Measurements from ENCODE around the gene ABCA3. TPM values are rescaled to one million over a fixed set of nuclear protein-coding genes. Genes with fewer than 3 reads are reported as not detected.
"Not testable (repeated sequence)": the region's sequence is repeated elsewhere in the genome, so short reads cannot be mapped to it uniquely, and the experiment has no call there.

The ABCA3 gene
- 7.3 and 7.9 TPM in 2 replicates for total RNA-seq

GRCh38 chr16:2340564-2341455 lies at the start of gene ABCA3:
Gene ABCA3, minus strand, starts transcription at chr16:2340728. Its CDS starts 14,262 bp downstream, at chr16:2326466.
- intact Hi-C loops (cut with micrococcal nuclease): loop anchor here (1.0 to 5.0 kb wide), 5 partner anchors 73 to 160 kb away; partner anchors contain the start of genes CCNF and RNPS1

- intact Hi-C loops (cut with micrococcal nuclease): no loop called here
Measured at GRCh38 chr16:2388875-2389433, 48.4 kb upstream of the ABCA3 start.

GRCh38 chr16:2388139-2388874 lies 47.8 kb upstream of the ABCA3 start:
- intact Hi-C loops (cut with micrococcal nuclease): no loop called here

GRCh38 chr16:2386990-2387389 lies 46.5 kb upstream of the ABCA3 start:
- intact Hi-C loops (cut with micrococcal nuclease): no loop called here

GRCh38 chr16:2385982-2386381 lies 45.5 kb upstream of the ABCA3 start:
- intact Hi-C loops (cut with micrococcal nuclease): not testable (repeated sequence)

GRCh38 chr16:2385190-2385836 lies 44.8 kb upstream of the ABCA3 start:
- intact Hi-C loops (cut with micrococcal nuclease): no loop called here

GRCh38 chr16:2384426-2384825 lies 43.9 kb upstream of the ABCA3 start:
- intact Hi-C loops (cut with micrococcal nuclease): no loop called here

GRCh38 chr16:2383501-2383900 lies 43.0 kb upstream of the ABCA3 start:
- intact Hi-C loops (cut with micrococcal nuclease): no loop called here

GRCh38 chr16:2374644-2375043 lies 34.1 kb upstream of the ABCA3 start:
- intact Hi-C loops (cut with micrococcal nuclease): no loop called here

- intact Hi-C loops (cut with micrococcal nuclease): no loop called here
Measured at GRCh38 chr16:2373176-2373575, 32.6 kb upstream of the ABCA3 start.

GRCh38 chr16:2372684-2373083 lies 32.2 kb upstream of the ABCA3 start:
- intact Hi-C loops (cut with micrococcal nuclease): no loop called here

- intact Hi-C loops (cut with micrococcal nuclease): no loop called here
Measured at GRCh38 chr16:2371421-2371820, 30.9 kb upstream of the ABCA3 start.

- intact Hi-C loops (cut with micrococcal nuclease): no loop called here
Measured at GRCh38 chr16:2370721-2371120, 30.2 kb upstream of the ABCA3 start.

- intact Hi-C loops (cut with micrococcal nuclease): no loop called here
Measured at GRCh38 chr16:2366660-2367309, 26.3 kb upstream of the ABCA3 start.

GRCh38 chr16:2365397-2366294 lies 25.1 kb upstream of the ABCA3 start:
- intact Hi-C loops (cut with micrococcal nuclease): no loop called here

- intact Hi-C loops (cut with micrococcal nuclease): no loop called here
Measured at GRCh38 chr16:2364638-2365210, 24.2 kb upstream of the ABCA3 start.

GRCh38 chr16:2362218-2362617 lies 21.7 kb upstream of the ABCA3 start:
- intact Hi-C loops (cut with micrococcal nuclease): no loop called here

GRCh38 chr16:2361129-2361528 lies 20.6 kb upstream of the ABCA3 start:
- intact Hi-C loops (cut with micrococcal nuclease): no loop called here

- intact Hi-C loops (cut with micrococcal nuclease): no loop called here
Measured at GRCh38 chr16:2359919-2360318, 19.4 kb upstream of the ABCA3 start.

GRCh38 chr16:2358811-2359210 lies 18.3 kb upstream of the ABCA3 start:
- intact Hi-C loops (cut with micrococcal nuclease): no loop called here
